ENCODE results near the gene KIF1A.

KIF1A gene

GRCh38 chr2:240856151-240856980, 36.3 kb upstream of the KIF1A start:
- Histone ChIP-seq H3K27ac (ENCODE audit: low read depth, low read length) (no peak overlapping the region), H3K4me3 (ENCODE audit: low read depth, low read length) (no peak overlapping the region), H3K27me3 (ENCODE audit: control insufficient read depth, insufficient read depth, low read length) (no peaks in the 10 kb centered on the region), H3K36me3 (ENCODE audit: control insufficient read depth, insufficient read depth, low read length) (no peaks in the 10 kb centered on the region), H3K9me3 (ENCODE audit: control insufficient read depth, insufficient read depth, low read length) (no peaks in the 10 kb centered on the region; the same call in 1 of the 2 replicates), H3K4me1 (ENCODE audit: control insufficient read depth, insufficient read depth, low read length) (0 out of 2 replicates have a peak, but pooled peaks cover 3% of the 10 kb centered on the region), H3K9ac (ENCODE audit: low read depth, low read length) (no peak overlapping the region)

DNA sequence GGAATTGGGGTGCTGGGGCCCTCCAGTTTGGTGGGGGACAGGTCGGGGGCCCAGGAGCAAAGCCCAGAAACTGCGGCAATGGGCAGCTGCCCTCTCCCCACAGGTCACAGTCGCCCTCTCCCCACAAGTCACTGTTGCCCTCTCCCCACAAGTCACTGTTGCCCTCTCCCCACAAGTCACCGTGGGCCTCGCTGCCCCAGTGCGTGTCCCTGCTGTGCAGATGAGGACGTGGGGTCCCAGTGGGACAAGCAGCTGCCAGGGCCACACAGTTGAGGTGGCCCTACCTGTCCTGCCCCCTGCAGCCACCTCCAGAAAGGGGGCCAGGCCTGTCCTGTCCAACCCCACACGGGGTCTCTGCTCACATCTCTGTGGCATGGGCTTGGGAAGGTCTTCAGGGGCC, 35.7 kb upstream of the KIF1A start:
- Histone ChIP-seq H3K27ac (ENCODE audit: low read depth, low read length) (no peak overlapping the region), H3K27me3 (ENCODE audit: control insufficient read depth, insufficient read depth, low read length) (no peaks in the 10 kb centered on the region), H3K9ac (ENCODE audit: low read depth, low read length) (no peak overlapping the region), H3K4me3 (ENCODE audit: low read depth, low read length) (no peak overlapping the region), H3K36me3 (ENCODE audit: control insufficient read depth, insufficient read depth, low read length) (no peaks in the 10 kb centered on the region), H3K4me1 (ENCODE audit: control insufficient read depth, insufficient read depth, low read length) (0 out of 2 replicates have a peak, but pooled peaks cover 3% of the 10 kb centered on the region), H3K9me3 (ENCODE audit: control insufficient read depth, insufficient read depth, low read length) (no peaks in the 10 kb centered on the region; the same call in 1 of the 2 replicates)

DNA sequence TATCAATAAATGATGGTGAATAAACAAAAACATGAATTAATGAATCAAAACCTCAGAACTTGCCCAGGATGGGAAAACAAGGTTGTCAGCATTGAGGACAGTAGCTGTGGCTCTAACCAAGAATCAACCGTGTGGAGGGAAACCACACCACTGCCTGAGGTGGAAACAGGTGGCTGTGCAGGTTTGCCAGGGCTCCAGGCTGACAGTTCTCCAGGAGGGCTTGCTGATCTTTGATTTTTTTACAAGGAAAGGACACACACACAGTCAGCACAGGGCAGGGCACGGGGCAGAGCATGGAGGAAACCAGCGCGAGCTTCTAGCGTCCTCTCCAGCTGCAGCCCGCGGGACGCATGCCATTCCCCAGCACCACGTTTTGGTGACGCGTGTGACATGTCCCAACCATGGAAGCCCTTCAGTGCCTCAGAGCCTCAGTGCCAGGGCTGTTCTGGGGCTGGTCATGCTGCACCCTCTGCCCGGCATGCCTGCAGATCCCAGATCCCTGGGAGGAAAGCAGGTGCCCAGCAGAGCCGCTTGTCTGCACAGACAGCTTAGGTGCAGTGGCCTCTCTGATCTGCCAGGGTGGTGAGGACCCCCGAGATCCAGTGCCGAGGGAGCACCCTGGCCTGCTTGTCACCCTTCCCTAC, 32.8 kb upstream of the KIF1A start:
- Histone ChIP-seq H3K27ac (ENCODE audit: low read depth, low read length) (no peak overlapping the region), H3K9ac (ENCODE audit: low read depth, low read length) (no peak overlapping the region), H3K36me3 (ENCODE audit: control insufficient read depth, insufficient read depth, low read length) (no peaks in the 10 kb centered on the region), H3K4me3 (ENCODE audit: low read depth, low read length) (no peak overlapping the region), H3K9me3 (ENCODE audit: control insufficient read depth, insufficient read depth, low read length) (no peaks in the 10 kb centered on the region; the same call in 1 of the 2 replicates), H3K27me3 (ENCODE audit: control insufficient read depth, insufficient read depth, low read length) (no peaks in the 10 kb centered on the region), H3K4me1 (ENCODE audit: control insufficient read depth, insufficient read depth, low read length) (0 out of 2 replicates have a peak, but pooled peaks cover 3% of the 10 kb centered on the region)

- no peaks in the 10 kb centered on the region for H3K36me3 ChIP-seq (ENCODE audit: control insufficient read depth, insufficient read depth, low read length)
- no peaks in the 10 kb centered on the region for H3K27me3 ChIP-seq (ENCODE audit: control insufficient read depth, insufficient read depth, low read length)
- H3K4me3 ChIP-seq (ENCODE audit: low read depth, low read length), result no peak overlapping the region
- 0 out of 2 replicates have a peak, but pooled peaks cover 3% of the 10 kb centered on the region for H3K4me1 ChIP-seq (ENCODE audit: control insufficient read depth, insufficient read depth, low read length)
- H3K27ac ChIP-seq (ENCODE audit: low read depth, low read length), result no peak overlapping the region
- H3K9me3 ChIP-seq (ENCODE audit: control insufficient read depth, insufficient read depth, low read length), result no peaks in the 10 kb centered on the region; the same call in 1 of the 2 replicates
- no peak overlapping the region for H3K9ac ChIP-seq (ENCODE audit: low read depth, low read length)
These were observed 31.3 kb upstream of the KIF1A start for GRCh38 chr2:240851078-240851991.

DNA sequence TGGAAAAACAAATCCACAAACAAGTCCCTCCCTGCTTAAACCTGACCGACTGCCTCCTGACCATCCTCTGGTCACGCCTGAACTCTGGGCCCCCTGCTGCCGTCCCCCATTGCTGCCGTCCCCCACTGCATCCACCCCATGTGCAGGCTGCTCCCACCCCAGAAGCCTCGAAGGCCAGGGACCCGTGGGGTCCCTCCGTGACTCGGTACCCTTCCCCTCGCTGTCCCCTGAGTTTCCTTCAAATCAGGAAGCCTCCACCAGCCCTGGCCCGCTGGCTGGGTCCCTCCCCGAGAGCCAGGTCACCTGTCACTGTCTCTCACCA, 30.7 kb upstream of the KIF1A start:
- Histone ChIP-seq H3K27ac (ENCODE audit: low read depth, low read length) (no peak overlapping the region), H3K9ac (ENCODE audit: low read depth, low read length) (no peak overlapping the region)

DNA sequence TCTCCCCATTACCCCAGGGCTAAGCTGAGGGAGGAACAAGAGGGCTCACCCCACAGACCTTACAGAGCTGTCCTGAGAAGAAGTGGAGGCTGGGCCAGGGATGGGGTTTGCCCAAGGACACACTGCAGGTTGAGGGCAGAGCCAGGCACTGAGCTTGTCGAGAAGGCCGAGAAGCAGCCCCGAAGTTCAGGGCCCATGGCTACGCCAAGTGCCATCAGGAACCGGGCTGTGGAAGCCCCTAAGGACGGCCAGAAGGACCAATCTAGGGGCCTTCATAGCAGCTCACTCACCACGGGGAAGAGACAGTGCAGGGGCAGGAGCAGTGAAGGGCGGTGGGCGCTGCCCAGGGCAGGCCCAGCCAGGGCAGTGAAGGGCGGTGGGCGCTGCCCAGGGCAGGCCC, 30.0 kb upstream of the KIF1A start:
- no peak overlapping the region for H3K27ac ChIP-seq (ENCODE audit: low read depth, low read length)
- H3K9ac ChIP-seq (ENCODE audit: low read depth, low read length), result no peak overlapping the region
- H3K36me3 ChIP-seq (ENCODE audit: control insufficient read depth, insufficient read depth, low read length), result no peaks in the 10 kb centered on the region
- peaks cover 10% of the 10 kb centered on the region for H3K9me3 ChIP-seq (ENCODE audit: control insufficient read depth, insufficient read depth, low read length)
- H3K4me3 ChIP-seq (ENCODE audit: low read depth, low read length), result no peak overlapping the region
- 0 out of 2 replicates have a peak, but pooled peaks cover 3% of the 10 kb centered on the region for H3K4me1 ChIP-seq (ENCODE audit: control insufficient read depth, insufficient read depth, low read length)
- no peaks in the 10 kb centered on the region for H3K27me3 ChIP-seq (ENCODE audit: control insufficient read depth, insufficient read depth, low read length)

More for the DNA sequence above, 30.7 kb upstream of the KIF1A start:
- Histone ChIP-seq H3K4me1 (ENCODE audit: control insufficient read depth, insufficient read depth, low read length) (0 out of 2 replicates have a peak, but pooled peaks cover 3% of the 10 kb centered on the region), H3K36me3 (ENCODE audit: control insufficient read depth, insufficient read depth, low read length) (no peaks in the 10 kb centered on the region), H3K4me3 (ENCODE audit: low read depth, low read length) (no peak overlapping the region), H3K9me3 (ENCODE audit: control insufficient read depth, insufficient read depth, low read length) (peaks cover 5% of the 10 kb centered on the region), H3K27me3 (ENCODE audit: control insufficient read depth, insufficient read depth, low read length) (no peaks in the 10 kb centered on the region)

DNA sequence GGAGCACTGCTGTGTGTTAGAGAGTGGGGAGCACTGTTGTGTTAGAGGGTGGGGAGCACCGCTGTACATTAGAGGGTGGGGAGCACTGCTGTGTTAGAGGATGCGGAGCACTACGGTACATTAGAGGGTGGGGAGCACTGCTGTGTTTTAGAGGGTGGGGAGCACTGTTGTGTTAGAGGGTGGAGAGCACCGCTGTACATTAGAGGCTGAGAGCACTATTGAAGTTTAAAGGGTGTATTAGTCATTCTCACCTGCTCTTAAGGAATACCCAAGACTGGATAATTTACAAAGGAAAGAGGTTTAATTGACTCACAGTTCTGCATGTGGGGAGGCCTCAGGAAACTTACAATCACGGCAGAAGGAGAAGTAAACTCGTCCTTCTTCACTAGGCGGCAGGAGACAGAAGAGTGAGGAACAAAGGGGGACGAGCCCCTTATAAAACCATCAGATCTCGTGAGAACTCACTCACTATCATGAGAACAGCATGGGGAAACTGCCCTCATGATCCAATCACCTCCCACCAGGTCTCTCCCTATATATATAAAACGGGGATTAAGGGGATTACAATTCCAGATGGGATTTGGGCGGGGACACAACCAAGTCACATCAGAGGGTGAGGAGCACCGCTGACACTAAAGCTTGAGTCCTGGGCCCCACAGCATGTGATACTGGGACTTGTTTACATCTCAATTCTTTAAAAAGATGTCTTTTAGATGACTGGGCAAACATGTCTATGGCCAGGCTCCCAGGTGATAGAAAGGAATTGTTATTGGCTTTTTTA, 29.1 kb upstream of the KIF1A start:
- Histone ChIP-seq H3K4me3 (ENCODE audit: low read depth, low read length) (no peak overlapping the region), H3K36me3 (ENCODE audit: control insufficient read depth, insufficient read depth, low read length) (no peaks in the 10 kb centered on the region), H3K4me1 (ENCODE audit: control insufficient read depth, insufficient read depth, low read length) (0 out of 2 replicates have a peak, but pooled peaks cover 6% of the 10 kb centered on the region), H3K9ac (ENCODE audit: low read depth, low read length) (no peak overlapping the region), H3K27me3 (ENCODE audit: control insufficient read depth, insufficient read depth, low read length) (no peaks in the 10 kb centered on the region), H3K27ac (ENCODE audit: low read depth, low read length) (no peak overlapping the region), H3K9me3 (ENCODE audit: control insufficient read depth, insufficient read depth, low read length) (peaks cover 10% of the 10 kb centered on the region; the same call in 1 of the 2 replicates)

DNA sequence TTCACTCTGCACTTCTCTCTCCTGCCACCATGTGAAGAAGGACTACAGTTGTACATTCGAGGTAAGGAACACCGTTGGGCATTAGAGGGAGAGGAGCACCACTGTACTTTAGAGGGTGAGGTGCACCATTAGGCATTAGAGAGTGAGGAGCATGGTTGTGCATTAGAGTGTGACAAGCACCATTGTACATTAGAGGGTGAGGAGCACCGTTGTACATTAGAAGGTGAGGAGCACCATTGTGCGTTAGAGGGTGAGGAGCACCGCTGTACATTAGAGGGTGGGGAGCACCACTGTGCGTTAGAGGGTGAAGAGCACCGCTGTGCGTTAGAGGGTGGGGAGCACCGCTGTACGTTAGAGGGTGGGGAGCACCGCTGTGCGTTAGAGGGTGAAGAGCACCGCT, 27.8 kb upstream of the KIF1A start:
- Histone ChIP-seq H3K27ac (ENCODE audit: low read depth, low read length) (no peak overlapping the region), H3K36me3 (ENCODE audit: control insufficient read depth, insufficient read depth, low read length) (no peaks in the 10 kb centered on the region), H3K4me3 (ENCODE audit: low read depth, low read length) (no peak overlapping the region), H3K9me3 (ENCODE audit: control insufficient read depth, insufficient read depth, low read length) (peaks cover 10% of the 10 kb centered on the region; the same call in 1 of the 2 replicates), H3K27me3 (ENCODE audit: control insufficient read depth, insufficient read depth, low read length) (no peaks in the 10 kb centered on the region), H3K9ac (ENCODE audit: low read depth, low read length) (no peak overlapping the region), H3K4me1 (ENCODE audit: control insufficient read depth, insufficient read depth, low read length) (peaks cover 8% of the 10 kb centered on the region; the same call in 1 of the 2 replicates)

- H3K27me3 ChIP-seq (ENCODE audit: control insufficient read depth, insufficient read depth, low read length), result no peaks in the 10 kb centered on the region
- no peaks in the 10 kb centered on the region for H3K36me3 ChIP-seq (ENCODE audit: control insufficient read depth, insufficient read depth, low read length)
- no peak overlapping the region for H3K4me3 ChIP-seq (ENCODE audit: low read depth, low read length)
- no peak overlapping the region for H3K9ac ChIP-seq (ENCODE audit: low read depth, low read length)
- H3K9me3 ChIP-seq (ENCODE audit: control insufficient read depth, insufficient read depth, low read length), result peaks cover 10% of the 10 kb centered on the region; the same call in 1 of the 2 replicates
- peaks cover 8% of the 10 kb centered on the region; the same call in 1 of the 2 replicates for H3K4me1 ChIP-seq (ENCODE audit: control insufficient read depth, insufficient read depth, low read length)
- H3K27ac ChIP-seq (ENCODE audit: low read depth, low read length), result no peak overlapping the region
These were observed 27.0 kb upstream of the KIF1A start for GRCh38 chr2:240846873-240847595.

All from HUES48 (cell line).